Spleen (tissue), 7 donors: ENCODE measurements around the gene PSMB5.

ENCODE experiments used
- POLR2A ChIP-seq, 3 donors: fragments of 450-650 bp; IDR thresholded peaks; one replicate each; pipeline ENCODE4 v1.5.1; 2017; ENCODE audit warnings: antibody characterized with exemption in 3 of 3, mild to moderate bottlenecking in 1 of 3
- POLR2AphosphoS5 ChIP-seq, 3 donors: sonication (generic); formaldehyde crosslinking; IDR thresholded peaks; one replicate each; pipeline ENCODE4 v1.5.1; 2017; ENCODE audit warnings: antibody characterized with exemption in 3 of 3
- TF ChIP-seq, protein P1 (sequence below), 11 experiments: fragments of 200-600 bp in 7 of 11; fragments of 450-650 bp in 4 of 11; sonication (generic) in 4 of 11; IDR thresholded peaks in 8 of 11; conservative IDR thresholded peaks in 3 of 11; 1 replicate in 7 of 11; 2 replicates in 4 of 11; pipeline versions ENCODE4 v1.4.0 to v1.8.0; 2016 to 2021; ENCODE audit warnings: antibody characterized with exemption in 11 of 11, inconsistent platforms in 4 of 11, mild to moderate bottlenecking in 1 of 11
- donor health status: DM: no; HTN: no; CAD: no; lungs with moderate emphysema.
- donor health status: DM: no; HTN: no; CAD: no.
- donor health status: DM: no; HTN: no; CAD: no.

GRCh38 chr14:23023795-23024152 lies 10.9 kb downstream of the PSMB5 start:
- TF ChIP-seq, protein P1, sequence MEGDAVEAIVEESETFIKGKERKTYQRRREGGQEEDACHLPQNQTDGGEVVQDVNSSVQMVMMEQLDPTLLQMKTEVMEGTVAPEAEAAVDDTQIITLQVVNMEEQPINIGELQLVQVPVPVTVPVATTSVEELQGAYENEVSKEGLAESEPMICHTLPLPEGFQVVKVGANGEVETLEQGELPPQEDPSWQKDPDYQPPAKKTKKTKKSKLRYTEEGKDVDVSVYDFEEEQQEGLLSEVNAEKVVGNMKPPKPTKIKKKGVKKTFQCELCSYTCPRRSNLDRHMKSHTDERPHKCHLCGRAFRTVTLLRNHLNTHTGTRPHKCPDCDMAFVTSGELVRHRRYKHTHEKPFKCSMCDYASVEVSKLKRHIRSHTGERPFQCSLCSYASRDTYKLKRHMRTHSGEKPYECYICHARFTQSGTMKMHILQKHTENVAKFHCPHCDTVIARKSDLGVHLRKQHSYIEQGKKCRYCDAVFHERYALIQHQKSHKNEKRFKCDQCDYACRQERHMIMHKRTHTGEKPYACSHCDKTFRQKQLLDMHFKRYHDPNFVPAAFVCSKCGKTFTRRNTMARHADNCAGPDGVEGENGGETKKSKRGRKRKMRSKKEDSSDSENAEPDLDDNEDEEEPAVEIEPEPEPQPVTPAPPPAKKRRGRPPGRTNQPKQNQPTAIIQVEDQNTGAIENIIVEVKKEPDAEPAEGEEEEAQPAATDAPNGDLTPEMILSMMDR (IDR thresholded peaks at IDR 0.05 in 8 of 11, conservative IDR thresholded peaks at IDR 0.05 in 3 of 11): no peak
- TF ChIP-seq POLR2AphosphoS5 (IDR thresholded peaks at IDR 0.05) (no peak), POLR2A (IDR thresholded peaks at IDR 0.05) (no peak)
